Mesenchymal stem cell (in vitro differentiated cells and primary cell): ENCODE measurements around the gene SUPT20HL1. TPM values are rescaled to one million over a fixed set of nuclear protein-coding genes. Genes with fewer than 3 reads are reported as not detected.
"Not testable (repeated sequence)": the region's sequence is repeated elsewhere in the genome, so short reads cannot be mapped to it uniquely, and the experiment has no call there.

ENCODE experiments used
- DNase-seq: peaks from one replicate; pipeline ENCODE4 v3.0.0-alpha.2; 2013
- H2AFZ ChIP-seq: one replicate; pipeline ENCODE4 v1.6.1; 2013; ENCODE audit warnings: low read depth, mild to moderate bottlenecking, control low read depth, inconsistent platforms, low read length, moderate library complexity
- H2AK5ac ChIP-seq: 2 replicates; pipeline ENCODE4 v1.6.1; 2013; ENCODE audit warnings: low read length, moderate library complexity, mild to moderate bottlenecking, inconsistent platforms; ENCODE audit not compliant: severe bottlenecking
- H2BK120ac ChIP-seq: one replicate; pipeline ENCODE4 v1.6.1; 2013; ENCODE audit warnings: low read depth, mild to moderate bottlenecking, inconsistent platforms, low read length, moderate library complexity
- H2BK12ac ChIP-seq, 2 experiments: one replicate each; pipeline ENCODE4 v1.6.1; 2013; ENCODE audit warnings: inconsistent platforms in 2 of 2, low read length in 2 of 2, mild to moderate bottlenecking in 2 of 2, moderate library complexity in 2 of 2, control low read depth in 1 of 2
- H2BK15ac ChIP-seq: one replicate; pipeline ENCODE4 v1.6.1; 2013; ENCODE audit warnings: mild to moderate bottlenecking, low read depth, inconsistent platforms; ENCODE audit not compliant: poor library complexity, severe bottlenecking
- H2BK5ac ChIP-seq: 2 replicates; pipeline ENCODE4 v1.6.1; 2013; ENCODE audit warnings: low read depth, mild to moderate bottlenecking, low read length, control low read depth, inconsistent platforms; ENCODE audit not compliant: poor library complexity, severe bottlenecking
- H3K14ac ChIP-seq, 2 experiments: one replicate each; pipeline ENCODE4 v1.6.1; 2013; ENCODE audit warnings: inconsistent platforms in 2 of 2, low read length in 2 of 2, control low read depth in 1 of 2, mild to moderate bottlenecking in 1 of 2, moderate library complexity in 1 of 2
- H3K18ac ChIP-seq, 2 experiments: one replicate each; pipeline ENCODE4 v1.6.1; 2013; ENCODE audit warnings: inconsistent platforms in 2 of 2, low read length in 2 of 2, control low read depth in 1 of 2, low read depth in 1 of 2, mild to moderate bottlenecking in 1 of 2
- H3K23ac ChIP-seq, 2 experiments: one replicate each; pipeline ENCODE4 v1.6.1; 2013; ENCODE audit warnings: inconsistent platforms in 2 of 2, low read length in 2 of 2, mild to moderate bottlenecking in 2 of 2, moderate library complexity in 2 of 2, control low read depth in 1 of 2
- H3K27ac ChIP-seq: 2 replicates; pipeline ENCODE4 v1.5.1; 2013; ENCODE audit warnings: mild to moderate bottlenecking, moderate library complexity, low read length, control low read depth, inconsistent platforms; ENCODE audit not compliant: poor library complexity, severe bottlenecking
- H3K27me3 ChIP-seq, 2 experiments: 2 replicates each; pipeline versions ENCODE4 v1.6.1 to v1.7.0; 2013; ENCODE audit warnings: low read length in 2 of 2, mild to moderate bottlenecking in 2 of 2, moderate library complexity in 2 of 2, control low read depth in 1 of 2, inconsistent platforms in 1 of 2; ENCODE audit not compliant: control insufficient read depth in 1 of 2, insufficient read depth in 1 of 2
- H3K36me3 ChIP-seq, 2 experiments: 2 replicates each; pipeline versions ENCODE4 v1.6.1 to v1.7.0; 2013; ENCODE audit warnings: low read length in 2 of 2, control low read depth in 1 of 2, inconsistent platforms in 1 of 2, low read depth in 1 of 2, mild to moderate bottlenecking in 1 of 2; ENCODE audit not compliant: insufficient read depth in 2 of 2, control insufficient read depth in 1 of 2
- H3K4ac ChIP-seq, 2 experiments: one replicate each; pipeline ENCODE4 v1.6.1; 2013; ENCODE audit warnings: inconsistent platforms in 2 of 2, low read length in 2 of 2, mild to moderate bottlenecking in 2 of 2, moderate library complexity in 2 of 2, control low read depth in 1 of 2, low read depth in 1 of 2
- H3K4me1 ChIP-seq: 2 replicates; pipeline ENCODE4 v1.6.1; 2013; ENCODE audit warnings: low read depth, low read length, control low read depth; ENCODE audit not compliant: control insufficient read depth, insufficient read depth
- H3K4me2 ChIP-seq: 2 replicates; pipeline ENCODE4 v1.6.1; 2013; ENCODE audit warnings: low read length, mild to moderate bottlenecking, inconsistent platforms; ENCODE audit not compliant: poor library complexity, severe bottlenecking
- H3K4me3 ChIP-seq, 2 experiments: 2 replicates each; pipeline versions ENCODE4 v1.5.1 to v1.7.0; 2013; ENCODE audit warnings: low read length in 2 of 2, mild to moderate bottlenecking in 2 of 2, control low read depth in 1 of 2, low read depth in 1 of 2; ENCODE audit not compliant: insufficient read depth in 1 of 2
- H3K79me1 ChIP-seq: replicated peaks from 2 replicates; pipeline ENCODE4 v1.6.1; 2013; ENCODE audit warnings: mild to moderate bottlenecking, control low read depth, low read length, inconsistent platforms; ENCODE audit not compliant: poor library complexity, severe bottlenecking
- H3K9ac ChIP-seq: 2 replicates; pipeline ENCODE4 v1.7.0; 2013; ENCODE audit warnings: mild to moderate bottlenecking, low read length, moderate library complexity
- H3K9me3 ChIP-seq: 2 replicates; pipeline ENCODE4 v1.7.0; 2013; ENCODE audit warnings: mild to moderate bottlenecking, low read length; ENCODE audit not compliant: control insufficient read depth
- H4K8ac ChIP-seq: one replicate; pipeline ENCODE4 v1.6.1; 2013; ENCODE audit warnings: inconsistent platforms, mild to moderate bottlenecking, low read length, moderate library complexity
- H4K91ac ChIP-seq: one replicate; pipeline ENCODE4 v1.6.1; 2013; ENCODE audit warnings: mild to moderate bottlenecking, low read length, inconsistent platforms
- WGBS: methylation state at CpG from one replicate; pipeline ENCODE4 v1.1.7; 2013; ENCODE audit warnings: mixed read lengths; 5-methylcytosine and 5-hydroxymethylcytosine counted together
- polyA plus RNA-seq, 2 experiments: library from polyadenylated mRNA; stranded (reverse); fragments of 200-250 nt; gene quantifications; one replicate each; pipeline ENCODE4 v1.2.3, GENCODE V29; 2013

Gene SUPT20HL1
- polyA plus RNA-seq (2013, experiment 1 of 2), result not detected
- polyA plus RNA-seq (2013, experiment 2 of 2), result not detected

DNA sequence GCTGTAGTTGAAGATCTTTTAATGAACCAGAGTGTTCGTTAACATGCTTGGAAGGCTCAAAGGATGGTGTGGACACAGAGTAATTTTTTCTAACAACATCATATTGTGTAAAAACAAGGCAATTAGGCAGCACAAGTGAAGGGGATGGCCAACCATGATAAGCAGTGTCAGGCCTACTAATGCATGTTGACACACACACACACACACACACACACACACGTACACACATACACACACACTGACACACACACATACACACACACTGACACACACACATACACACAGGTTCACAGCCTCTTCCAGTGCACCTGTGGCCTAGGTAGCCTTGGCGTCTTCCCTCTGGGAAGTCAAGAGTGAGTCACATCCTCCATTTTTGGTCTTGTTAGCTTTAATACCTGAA lies at the start of gene SUPT20HL1:
SUPT20HL1 (plus strand) TSS at position 368 of the 400 bp plus-strand sequence. CDS start 2,122 bp downstream, outside the sequence.
- no peak within 1 kb of the TSS for H3K4me3 ChIP-seq
- H3K23ac ChIP-seq, result no peak within 1 kb of the TSS
- H3K4me2 ChIP-seq, result no peak within 1 kb of the TSS
- H3K36me3 ChIP-seq, result no peaks in the 10 kb centered on the region
- H3K9ac ChIP-seq, result no peak within 1 kb of the TSS
- H3K27me3 ChIP-seq, result no peaks in the 10 kb centered on the region
- H2AK5ac ChIP-seq, result no peak within 1 kb of the TSS
- H3K14ac ChIP-seq, result no peak within 1 kb of the TSS
- peaks cover 5% of the 10 kb centered on the region for H3K9me3 ChIP-seq
- no peak within 1 kb of the TSS for H4K8ac ChIP-seq
- no peak within 1 kb of the TSS for H2AFZ ChIP-seq
- H3K4me1 ChIP-seq, result no peaks in the 10 kb centered on the region
- H2BK120ac ChIP-seq, result no peak within 1 kb of the TSS
- no peak within 1 kb of the TSS for H2BK5ac ChIP-seq
- no peak within 1 kb of the TSS for H3K4ac ChIP-seq
- WGBS, result 84% methylated on average over 2 of the region's 3 CpGs
- H3K27ac ChIP-seq, result no peak within 1 kb of the TSS
- H3K18ac ChIP-seq, result no peak within 1 kb of the TSS
- no peak within 1 kb of the TSS for H2BK12ac ChIP-seq
- no peaks in the 10 kb centered on the region for H3K79me1 ChIP-seq
- H4K91ac ChIP-seq, result no peak within 1 kb of the TSS
- no peak within 1 kb of the TSS for H2BK15ac ChIP-seq
- DNase-seq, result no peak

- H4K8ac ChIP-seq, H3K14ac ChIP-seq, H2AK5ac ChIP-seq, H2BK12ac ChIP-seq, H3K9me3 ChIP-seq, H3K79me1 ChIP-seq, H2BK15ac ChIP-seq, H3K36me3 ChIP-seq, H2BK120ac ChIP-seq, H3K4me2 ChIP-seq, H3K18ac ChIP-seq, H3K4me1 ChIP-seq, H2BK5ac ChIP-seq, H2AFZ ChIP-seq, H3K9ac ChIP-seq, H3K23ac ChIP-seq, H4K91ac ChIP-seq, H3K4ac ChIP-seq, H3K27ac ChIP-seq, H3K4me3 ChIP-seq, DNase-seq: not testable (repeated sequence)
- H3K27me3 ChIP-seq, result peaks cover 0 to 14% of the 10 kb centered on the region in 2 experiments
- 78% methylated on average over 3 of the region's 3 CpGs for WGBS
These were observed 49.5 kb upstream of the SUPT20HL1 start for GRCh38 chrX:24310916-24311315.

DNA sequence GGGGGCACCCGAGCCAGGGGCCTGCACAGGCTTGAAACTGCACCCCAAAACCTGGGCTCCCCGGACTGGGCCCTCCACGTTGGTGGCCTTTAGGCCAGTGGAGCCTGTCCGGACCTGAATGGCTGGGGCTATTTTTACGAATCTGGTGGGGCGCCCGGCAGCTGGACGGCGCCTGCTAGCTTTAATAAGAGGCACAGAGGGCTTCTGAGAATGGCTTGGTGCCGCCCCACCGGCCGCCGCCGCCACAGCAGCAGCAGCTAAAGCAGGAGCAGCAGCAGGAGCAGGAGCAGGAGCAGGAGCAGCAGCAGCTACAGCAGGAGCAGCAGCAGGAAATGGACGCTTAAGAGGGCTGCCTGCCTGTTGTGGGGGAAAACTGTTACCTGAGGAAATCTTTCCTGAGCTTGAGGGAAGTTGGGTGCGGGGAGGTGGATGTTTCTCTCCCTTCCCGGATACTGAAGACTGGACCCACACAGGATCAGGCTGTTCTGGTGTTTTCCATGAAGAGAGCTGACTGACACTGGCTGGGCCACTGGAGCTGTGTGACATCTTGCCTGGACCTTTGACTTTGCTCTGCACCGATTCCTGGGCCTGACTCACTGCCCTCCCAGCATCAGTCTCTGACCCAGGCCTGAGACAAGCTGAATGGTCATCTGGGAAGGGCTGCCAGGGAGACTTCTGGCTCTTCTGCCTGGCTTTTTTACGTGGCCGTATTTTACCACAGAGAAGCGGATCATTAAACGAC lies 48.8 kb upstream of the SUPT20HL1 start:
- not testable (repeated sequence) for H3K23ac ChIP-seq, H3K4me1 ChIP-seq, H4K8ac ChIP-seq, H3K4me2 ChIP-seq, H3K27me3 ChIP-seq, H3K9ac ChIP-seq, H2BK15ac ChIP-seq, H3K18ac ChIP-seq, H4K91ac ChIP-seq, DNase-seq, H3K4me3 ChIP-seq, H2AFZ ChIP-seq, H2BK12ac ChIP-seq, H3K36me3 ChIP-seq, H3K27ac ChIP-seq, H3K9me3 ChIP-seq, H3K79me1 ChIP-seq, H3K4ac ChIP-seq, H3K14ac ChIP-seq, H2BK120ac ChIP-seq, H2AK5ac ChIP-seq, H2BK5ac ChIP-seq
- 84% methylated on average over 16 of the region's 22 CpGs for WGBS

DNA sequence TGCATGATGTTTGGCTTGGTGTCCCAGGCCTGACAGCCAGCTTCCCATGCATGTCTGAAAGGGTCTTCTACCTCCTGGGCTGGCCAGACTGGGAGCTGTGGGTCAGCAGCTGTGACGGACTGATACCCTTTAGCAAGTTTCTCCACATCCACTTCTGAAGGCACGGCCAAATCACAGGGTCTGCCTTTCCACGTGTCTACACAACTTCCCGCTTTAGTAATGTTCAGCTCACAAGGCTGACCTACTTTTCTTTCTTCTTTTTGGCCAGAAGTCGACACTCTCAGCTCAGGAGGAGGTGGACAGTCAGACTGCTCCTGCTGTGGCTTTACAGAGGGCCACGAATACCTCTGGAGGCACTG lies 48.2 kb upstream of the SUPT20HL1 start:
- not testable (repeated sequence) for DNase-seq, H2AFZ ChIP-seq, H3K9ac ChIP-seq, H3K18ac ChIP-seq, H3K23ac ChIP-seq, H3K79me1 ChIP-seq, H4K91ac ChIP-seq, H3K27me3 ChIP-seq, H3K27ac ChIP-seq, H3K4me1 ChIP-seq, H2AK5ac ChIP-seq, H3K36me3 ChIP-seq, H3K4me2 ChIP-seq, H3K4ac ChIP-seq, H3K9me3 ChIP-seq, H3K14ac ChIP-seq, H4K8ac ChIP-seq, H3K4me3 ChIP-seq, H2BK120ac ChIP-seq, H2BK5ac ChIP-seq, H2BK12ac ChIP-seq, H2BK15ac ChIP-seq
- WGBS, result 92% methylated on average over 5 of the region's 6 CpGs
